Body of pancreas (tissue), 4 donors: ENCODE measurements around the gene GATB. TPM values are rescaled to one million over a fixed set of nuclear protein-coding genes. Genes with fewer than 3 reads are reported as not detected.
A peak's percentile ranks its signal among the peaks of the same experiment; 100 is the strongest.

Experiments used
- ATAC-seq: fragments of 150-250 bp; one replicate; pipeline ENCODE4 v1.9.1; 2016
- DNase-seq, 4 donors: peaks; one replicate each; pipeline ENCODE4 v3.0.0-alpha.2; 2019
- H3K27ac ChIP-seq, 4 donors: fragments of 200-600 bp; sonication (generic); 1 replicate in 3 of 4; 2 replicates in 1 of 4; pipeline versions ENCODE4 v1.5.1 to v1.6.1; 2016 to 2019; ENCODE audit warnings: mild to moderate bottlenecking in 1 of 4, mixed read lengths in 1 of 4, moderate library complexity in 1 of 4
- H3K27me3 ChIP-seq, 2 donors: fragments of 200-600 bp; sonication (generic); one replicate each; pipeline ENCODE4 v1.6.0; 2016; ENCODE audit warnings: mild to moderate bottlenecking in 1 of 2
- H3K36me3 ChIP-seq, 2 donors: fragments of 200-600 bp; sonication (generic); replicated peaks in 1 of 2; 2 replicates each; pipeline ENCODE4 v1.5.1; 2016; ENCODE audit warnings: low read depth in 2 of 2; ENCODE audit not compliant: insufficient read depth in 1 of 2
- H3K4me1 ChIP-seq: fragments of 200-600 bp; sonication (generic); one replicate; pipeline ENCODE4 v1.6.0; 2016
- H3K4me3 ChIP-seq, 2 donors: fragments of 200-600 bp; sonication (generic); 1 replicate in 1 of 2; 2 replicates in 1 of 2; pipeline ENCODE4 v1.5.1; 2016 to 2019
- H3K9me3 ChIP-seq, 3 donors: fragments of 200-600 bp; sonication (generic); 1 replicate in 2 of 3; 2 replicates in 1 of 3; pipeline ENCODE4 v1.5.1; 2016
- CTCF ChIP-seq, 7 experiments: fragments of 450-650 bp in 4 of 7; fragments of 200-600 bp in 3 of 7; sonication (generic) in 3 of 7; IDR thresholded peaks; one replicate each; pipeline ENCODE4 v1.5.1; 2016 to 2019; ENCODE audit warnings: antibody characterized with exemption in 7 of 7
- POLR2A ChIP-seq, 3 donors: fragments of 450-650 bp; IDR thresholded peaks; one replicate each; pipeline ENCODE4 v1.6.1; 2016; ENCODE audit warnings: antibody characterized with exemption in 3 of 3, mild to moderate bottlenecking in 2 of 3
- WGBS, 2 donors: methylation state at CpG; one replicate each; pipeline ENCODE4 v1.1.5; 2017; 5-methylcytosine and 5-hydroxymethylcytosine counted together
- intact Hi-C: fragments of 100-400 bp; cut with DNase I; formaldehyde crosslinking; loops from one replicate; pipeline ENCODE4 v1.15.1; 2023
- total RNA-seq, 2 donors: library from RNA; depleted of rRNA; stranded (reverse); fragments of >200 nt; gene quantifications; one replicate each; pipeline ENCODE4 v1.1.0, GENCODE V29; 2016

Gene GATB
- total RNA-seq, 2 donors from 2014 or later, result 5.6 to 7.3 TPM

DNA sequence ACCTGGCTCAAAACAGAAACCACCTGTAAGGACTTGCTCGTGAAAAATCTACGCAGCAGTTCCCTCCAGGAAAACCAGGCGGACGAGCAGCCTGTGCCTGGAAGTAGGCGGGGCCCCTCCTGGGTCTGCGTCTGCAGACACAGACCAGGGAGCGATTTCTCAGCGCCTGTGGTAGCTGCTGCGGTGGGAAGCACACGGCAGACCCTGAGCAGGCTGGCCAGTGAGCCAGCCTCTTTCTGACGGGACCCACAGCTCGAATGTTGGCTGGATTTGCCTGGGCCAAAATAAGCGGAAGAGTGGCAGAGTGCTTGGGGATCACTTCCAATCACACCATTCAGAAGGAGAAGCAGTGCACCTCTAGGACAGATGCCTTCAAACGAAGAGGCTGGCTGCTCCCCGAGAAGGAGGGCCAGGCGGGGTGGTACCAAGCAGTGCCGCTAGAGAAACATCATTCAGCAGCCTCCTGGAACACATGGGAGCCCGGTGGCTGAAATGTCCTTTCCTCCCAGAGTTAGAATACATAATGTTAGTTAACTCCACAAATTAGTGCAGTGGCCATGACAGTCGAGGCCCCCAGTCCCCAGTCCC, 85.9 kb downstream of the GATB start:
- peak; percentile 79 for ATAC-seq
- TF ChIP-seq POLR2A (IDR thresholded peaks at IDR 0.05) (no peak), CTCF (IDR thresholded peaks at IDR 0.05) (peak in 4 of 7 experiments; percentile 22 to 36 (median 32))
- Histone ChIP-seq H3K27me3 (no peaks in the 10 kb centered on the region), H3K4me1 (peaks cover 15% of the 10 kb centered on the region), H3K36me3 (no peaks in the 10 kb centered on the region), H3K27ac (peak overlapping the region in 1 of 4 donors; percentile 20), H3K9me3 (no peaks in the 10 kb centered on the region), H3K4me3 (no peak overlapping the region)
- intact Hi-C loops, result no loop called here
- WGBS, 2 donors, result 15 to 26% methylated on average over 17 to 19 of the region's 19 CpGs
- peak; percentile 44 to 65 (median 58) for DNase-seq

DNA sequence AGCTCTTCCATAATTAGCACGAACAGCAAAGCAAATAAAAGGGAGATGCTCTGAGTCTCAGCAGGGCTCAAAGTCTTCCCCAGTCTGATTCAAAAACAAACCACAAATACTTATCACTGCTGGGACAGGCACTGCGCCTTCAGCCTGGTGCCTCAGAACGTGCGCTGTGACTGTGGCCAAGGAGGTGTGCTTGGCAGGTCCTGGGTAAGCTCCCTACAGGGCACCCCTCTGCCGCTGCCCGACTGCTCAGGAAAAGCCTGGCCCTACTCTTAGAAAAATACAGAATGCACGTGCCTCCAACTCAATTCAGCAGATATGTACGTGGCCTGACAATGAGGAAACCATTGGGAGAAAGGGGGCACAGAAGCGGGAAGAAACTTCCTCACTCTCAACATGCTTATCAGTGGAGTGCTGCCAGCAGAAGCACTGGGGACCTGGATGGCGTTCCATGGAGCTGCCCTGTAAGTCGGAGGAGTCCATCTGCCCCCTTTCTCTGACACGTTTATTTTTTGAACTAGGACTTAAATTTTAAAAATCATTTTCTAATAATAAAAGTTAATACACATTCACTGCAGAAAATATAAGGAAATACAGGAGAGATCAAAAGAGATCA, 86.8 kb downstream of the GATB start:
- peak in 1 of 4 donors; percentile 34 for DNase-seq
- WGBS, 2 donors, result 25 to 37% methylated on average over 12 of the region's 12 CpGs
- H3K4me3 ChIP-seq, result no peak overlapping the region

GRCh38 chr4:151672996-151673395, 87.8 kb downstream of the GATB start:
- Histone ChIP-seq H3K9me3 (no peaks in the 10 kb centered on the region), H3K36me3 (no peaks in the 10 kb centered on the region), H3K27me3 (no peaks in the 10 kb centered on the region), H3K4me3 (no peak overlapping the region), H3K4me1 (peaks cover 15% of the 10 kb centered on the region), H3K27ac (no peak overlapping the region)
- intact Hi-C loops, result no loop called here
- TF ChIP-seq CTCF (IDR thresholded peaks at IDR 0.05) (no peak), POLR2A (IDR thresholded peaks at IDR 0.05) (no peak)
- 84 to 91% methylated on average over 13 to 14 of the region's 14 CpGs for WGBS, 2 donors
- ATAC-seq, result no peak
- no peak for DNase-seq

More for the DNA sequence above, 86.8 kb downstream of the GATB start:
- Histone ChIP-seq H3K27ac (no peak overlapping the region), H3K9me3 (no peaks in the 10 kb centered on the region), H3K27me3 (no peaks in the 10 kb centered on the region), H3K36me3 (no peaks in the 10 kb centered on the region), H3K4me1 (peaks cover 15% of the 10 kb centered on the region)
- TF ChIP-seq CTCF (IDR thresholded peaks at IDR 0.05), result no peak
- peak; percentile 31 for ATAC-seq
- intact Hi-C loops, result no loop called here

GRCh38 chr4:151671541-151672059, 89.2 kb downstream of the GATB start:
- DNase-seq, result no peak
- Histone ChIP-seq H3K27ac (no peak overlapping the region), H3K4me1 (peaks cover 15% of the 10 kb centered on the region), H3K4me3 (no peak overlapping the region), H3K36me3 (no peaks in the 10 kb centered on the region), H3K27me3 (no peaks in the 10 kb centered on the region), H3K9me3 (no peaks in the 10 kb centered on the region)
- TF ChIP-seq POLR2A (IDR thresholded peaks at IDR 0.05) (no peak), CTCF (IDR thresholded peaks at IDR 0.05) (no peak)
- intact Hi-C loops, result no loop called here
- WGBS, 2 donors, result 78 to 84% methylated on average over 14 of the region's 14 CpGs
- no peak for ATAC-seq
